Lower lobe of right lung (tissue), 2 donors: ENCODE data around the gene B9D2. TPM values are rescaled to one million over a fixed set of nuclear protein-coding genes. Genes with fewer than 3 reads are reported as not detected.
A peak's percentile ranks its signal among the peaks of the same experiment; 100 is the strongest.

ENCODE experiments used
- ATAC-seq, 2 donors: fragments of 200-7000 bp; cut with Tn5 transposase; one replicate each; pipeline ENCODE4 v1.9.1; 2020 to 2022; ENCODE audit warnings: mild to moderate bottlenecking in 2 of 2, moderate library complexity in 2 of 2
- DNase-seq: peaks from one replicate; pipeline ENCODE4 v3.0.0-alpha.2; 2020
- H3K27ac ChIP-seq: fragments of 200-600 bp; one replicate; pipeline ENCODE4 v1.8.0; 2022
- H3K27me3 ChIP-seq: fragments of 200-600 bp; one replicate; pipeline ENCODE4 v1.8.0; 2022; ENCODE audit warnings: low read depth
- H3K36me3 ChIP-seq: fragments of 200-600 bp; one replicate; pipeline ENCODE4 v1.8.0; 2022; ENCODE audit warnings: mild to moderate bottlenecking
- H3K4me1 ChIP-seq: fragments of 200-600 bp; one replicate; pipeline ENCODE4 v1.8.0; 2022
- H3K4me3 ChIP-seq: fragments of 200-600 bp; one replicate; pipeline ENCODE4 v1.8.0; 2022; ENCODE audit warnings: mild to moderate bottlenecking
- H3K9me3 ChIP-seq: fragments of 200-600 bp; one replicate; pipeline ENCODE4 v1.8.0; 2022
- intact Hi-C: fragments of 100-400 bp; cut with DNase I; formaldehyde crosslinking; loops from one replicate; pipeline ENCODE4 v1.11.0; 2022
- total RNA-seq: library from RNA; stranded (reverse); fragmentation: NEBNext Ultra II Directional; extraction: Animal tissue kit (Norgen Biotek cat#: 25700); gene quantifications from one replicate; pipeline ENCODE4 v1.2.1, GENCODE V29; 2021
- TF ChIP-seq, protein P1 (sequence below): fragments of 200-600 bp; IDR thresholded peaks from one replicate; pipeline ENCODE4 v1.8.0; 2022; ENCODE audit warnings: antibody characterized with exemption, mild to moderate bottlenecking
- donor health status: DM: no; HTN: yes; CAD: no; lungs with severe emphysema.

B9D2 gene
- total RNA-seq, 1 donor from 2014 or later, result 8.2 TPM

DNA sequence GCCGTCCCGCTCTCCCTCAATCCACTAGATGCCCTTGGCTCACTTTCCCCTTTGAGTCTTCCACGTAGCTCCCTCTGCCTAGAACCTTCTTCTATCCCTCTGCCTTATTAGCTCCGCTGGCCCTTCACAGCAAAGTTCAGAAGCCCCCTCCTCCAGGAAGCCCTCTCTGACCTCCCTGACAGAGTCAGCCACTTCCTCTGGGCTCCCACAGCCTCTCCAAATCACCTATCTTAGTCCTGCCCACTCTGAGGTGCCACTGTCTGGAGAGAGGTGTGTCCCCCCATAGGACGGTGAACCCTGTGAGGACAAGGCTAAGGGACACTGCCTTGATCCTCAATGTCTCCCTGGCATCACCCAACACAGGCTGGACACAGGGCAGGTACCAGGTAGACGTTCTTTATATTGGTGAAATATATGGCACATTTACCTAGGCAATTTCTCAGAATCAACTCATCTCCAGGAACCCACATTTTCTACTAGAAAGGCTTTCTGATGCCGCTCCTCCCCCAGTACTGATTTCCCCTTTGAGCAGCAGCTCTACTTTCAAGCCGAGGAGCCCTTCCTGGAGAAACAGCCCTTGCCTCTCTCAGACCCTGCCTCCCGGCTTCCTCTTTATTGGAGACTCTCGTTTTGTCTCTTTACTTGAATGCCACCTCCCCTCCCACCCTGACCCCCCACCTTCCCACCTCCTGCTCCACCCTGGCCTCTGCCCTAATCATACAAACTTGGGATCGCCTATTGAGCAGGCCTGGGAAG, 6.8 kb downstream of the B9D2 start:
- Histone ChIP-seq H3K27me3 (no peaks in the 10 kb centered on the region), H3K4me3 (no peak overlapping the region), H3K4me1 (peaks cover 35% of the 10 kb centered on the region), H3K36me3 (no peaks in the 10 kb centered on the region), H3K27ac (no peak overlapping the region), H3K9me3 (no peaks in the 10 kb centered on the region)
- DNase-seq (no peak), ATAC-seq (no peak)
- TF ChIP-seq, protein P1, sequence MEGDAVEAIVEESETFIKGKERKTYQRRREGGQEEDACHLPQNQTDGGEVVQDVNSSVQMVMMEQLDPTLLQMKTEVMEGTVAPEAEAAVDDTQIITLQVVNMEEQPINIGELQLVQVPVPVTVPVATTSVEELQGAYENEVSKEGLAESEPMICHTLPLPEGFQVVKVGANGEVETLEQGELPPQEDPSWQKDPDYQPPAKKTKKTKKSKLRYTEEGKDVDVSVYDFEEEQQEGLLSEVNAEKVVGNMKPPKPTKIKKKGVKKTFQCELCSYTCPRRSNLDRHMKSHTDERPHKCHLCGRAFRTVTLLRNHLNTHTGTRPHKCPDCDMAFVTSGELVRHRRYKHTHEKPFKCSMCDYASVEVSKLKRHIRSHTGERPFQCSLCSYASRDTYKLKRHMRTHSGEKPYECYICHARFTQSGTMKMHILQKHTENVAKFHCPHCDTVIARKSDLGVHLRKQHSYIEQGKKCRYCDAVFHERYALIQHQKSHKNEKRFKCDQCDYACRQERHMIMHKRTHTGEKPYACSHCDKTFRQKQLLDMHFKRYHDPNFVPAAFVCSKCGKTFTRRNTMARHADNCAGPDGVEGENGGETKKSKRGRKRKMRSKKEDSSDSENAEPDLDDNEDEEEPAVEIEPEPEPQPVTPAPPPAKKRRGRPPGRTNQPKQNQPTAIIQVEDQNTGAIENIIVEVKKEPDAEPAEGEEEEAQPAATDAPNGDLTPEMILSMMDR, result no peak
- intact Hi-C loops, result no loop called here

DNA sequence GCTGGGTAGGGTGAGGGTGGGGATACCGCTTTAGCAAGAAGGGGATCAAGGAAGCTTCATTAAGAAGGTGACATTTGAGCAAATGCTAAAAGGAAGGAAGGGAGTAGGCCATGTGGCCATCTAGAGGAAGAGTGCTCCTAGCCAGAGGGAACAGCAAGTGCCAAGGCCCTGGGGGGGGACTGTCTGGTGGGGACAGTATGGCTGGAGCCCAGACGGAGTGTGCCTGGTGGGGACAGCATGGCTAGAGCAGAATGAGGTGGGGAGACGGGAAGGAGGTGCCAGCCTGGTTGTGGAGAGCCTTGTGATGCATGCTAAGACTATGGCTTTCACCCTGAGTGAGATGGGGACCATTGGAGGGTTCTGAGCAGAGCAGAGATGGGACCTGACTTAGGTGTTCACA, 8.1 kb downstream of the B9D2 start:
- DNase-seq (no peak), ATAC-seq (no peak)
- Histone ChIP-seq H3K4me1 (peaks cover 37% of the 10 kb centered on the region), H3K36me3 (no peaks in the 10 kb centered on the region), H3K27me3 (no peaks in the 10 kb centered on the region), H3K4me3 (no peak overlapping the region), H3K27ac (no peak overlapping the region), H3K9me3 (no peaks in the 10 kb centered on the region)
- TF ChIP-seq, protein P1, result no peak
- intact Hi-C loops, result no loop called here

DNA sequence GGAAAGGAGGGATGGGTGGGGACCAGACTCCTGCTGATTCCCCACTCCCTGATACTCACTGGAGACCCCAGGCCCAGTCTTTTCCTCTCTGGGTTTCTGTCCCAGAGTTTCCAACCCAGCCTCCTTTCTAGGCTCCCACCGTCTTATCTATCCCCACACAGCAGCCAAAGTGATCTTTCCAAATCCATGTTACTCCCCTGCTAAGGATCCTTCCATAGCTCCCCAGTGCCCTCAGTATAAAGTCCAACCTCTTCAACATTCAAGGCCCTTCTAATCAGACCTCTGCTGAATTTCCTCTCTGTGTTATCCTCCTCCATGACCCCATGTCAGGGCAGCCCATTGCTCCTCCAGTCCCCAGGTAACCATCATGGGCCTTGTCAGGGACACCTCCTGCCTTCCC, 8.9 kb downstream of the B9D2 start:
- Histone ChIP-seq H3K4me3 (no peak overlapping the region), H3K9me3 (no peaks in the 10 kb centered on the region), H3K36me3 (no peaks in the 10 kb centered on the region), H3K27ac (peak overlapping the region; percentile 31), H3K4me1 (peaks cover 45% of the 10 kb centered on the region), H3K27me3 (no peaks in the 10 kb centered on the region)
- DNase-seq (no peak), ATAC-seq (no peak)
- TF ChIP-seq, protein P1, result no peak
- intact Hi-C loops, result no loop called here

DNA sequence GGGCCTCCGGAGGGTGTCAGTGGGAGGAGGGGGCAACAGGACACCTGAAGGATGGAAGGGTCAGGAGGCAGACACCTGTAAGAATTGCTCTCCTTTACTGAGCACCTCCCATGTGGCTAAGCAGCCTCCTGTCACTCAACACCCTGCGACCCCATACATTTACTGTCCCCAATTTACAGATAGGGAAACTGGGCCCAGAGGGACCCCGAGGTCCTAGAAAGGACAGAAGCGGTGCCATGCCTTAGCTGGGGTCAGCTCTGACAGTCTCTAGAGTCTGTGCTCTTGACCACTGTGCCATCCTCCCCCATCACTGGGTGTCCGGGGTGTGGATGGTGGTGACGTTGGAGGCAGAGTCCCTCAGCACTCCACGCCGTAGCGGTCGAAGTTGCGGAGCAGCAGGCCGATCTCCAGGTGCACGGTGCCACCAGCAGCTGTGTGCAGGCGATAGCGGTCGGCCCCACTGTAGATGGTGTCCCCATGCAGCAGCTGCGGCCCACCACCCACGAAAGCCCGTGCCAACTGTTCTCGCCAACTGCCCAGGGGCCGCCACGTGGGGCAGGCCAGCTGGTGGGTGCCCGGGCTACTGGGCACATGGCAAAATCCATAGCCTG, 9.5 kb downstream of the B9D2 start:
- DNase-seq, result no peak
- ATAC-seq, result no peak
- peaks cover 51% of the 10 kb centered on the region for H3K4me1 ChIP-seq
- H3K9me3 ChIP-seq, result no peaks in the 10 kb centered on the region
- no peaks in the 10 kb centered on the region for H3K27me3 ChIP-seq
- peak overlapping the region; percentile 88 for H3K4me3 ChIP-seq
- intact Hi-C loops, result no loop called here
- no peaks in the 10 kb centered on the region for H3K36me3 ChIP-seq
- peak overlapping the region; percentile 84 for H3K27ac ChIP-seq
- TF ChIP-seq, protein P1, result no peak

DNA sequence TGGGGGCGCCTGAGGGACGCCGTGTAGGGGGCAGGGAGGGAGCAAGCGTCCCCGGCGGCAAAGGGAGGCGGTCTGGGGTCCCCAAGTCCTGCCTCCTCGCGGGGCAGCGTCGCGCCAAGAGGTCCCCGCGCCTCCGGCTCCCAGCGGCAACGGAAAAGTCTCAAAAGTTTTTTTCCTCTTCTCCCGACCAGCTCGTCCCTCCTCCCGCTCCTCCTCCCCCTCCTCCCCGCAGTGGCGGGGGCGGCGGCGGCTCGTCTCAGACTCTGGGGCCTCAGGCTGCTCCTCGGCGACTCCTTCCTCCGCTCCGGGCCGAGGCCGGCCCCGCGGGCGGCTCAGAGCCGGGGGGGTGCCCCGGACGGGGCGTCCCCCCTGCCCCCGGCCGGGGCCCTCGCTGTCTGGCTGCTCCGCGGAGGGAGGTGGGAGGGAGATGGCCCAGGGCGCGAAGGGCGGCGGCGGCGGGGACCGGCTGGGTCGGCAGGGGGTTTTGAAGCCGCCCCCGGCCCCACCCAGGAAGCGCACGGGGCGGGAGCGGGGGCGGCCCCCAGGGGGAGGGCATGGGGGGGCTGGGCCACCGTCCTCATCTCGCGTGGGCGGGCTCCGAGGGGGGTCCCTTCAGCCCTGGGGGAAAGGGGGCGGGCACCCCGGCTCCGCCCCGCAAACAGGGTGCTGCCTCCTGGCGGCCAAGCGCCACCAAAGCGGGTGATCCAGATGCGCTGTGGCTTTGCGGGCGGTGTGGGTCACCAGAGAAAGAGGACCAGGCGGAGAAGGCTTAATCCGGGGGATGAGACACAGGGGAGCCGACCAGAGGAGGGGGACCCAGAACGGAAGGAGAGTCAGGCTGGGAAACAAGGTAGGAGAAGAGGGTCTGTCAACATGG, 10.2 kb downstream of the B9D2 start, which contains the start of gene TGFB1:
TSS of gene TGFB1 (minus strand) at position 457 of the 877 bp plus-strand sequence. CDS start 878 bp downstream, outside the sequence.
- TF ChIP-seq, protein P1, result peak; percentile 89
- DNase-seq (peak; percentile 94), ATAC-seq (peak; percentile 78 to 92)
- peak within 1 kb of the TSS; percentile 84 for H3K27ac ChIP-seq
- no peaks in the 10 kb centered on the region for H3K9me3 ChIP-seq
- intact Hi-C loops, result no loop called here
- H3K4me3 ChIP-seq, result peak within 1 kb of the TSS; percentile 88
- peaks cover 58% of the 10 kb centered on the region for H3K4me1 ChIP-seq
- no peaks in the 10 kb centered on the region for H3K36me3 ChIP-seq
- no peaks in the 10 kb centered on the region for H3K27me3 ChIP-seq
